ENCODE results near the gene AKAP13.

AKAP13 gene

DNA sequence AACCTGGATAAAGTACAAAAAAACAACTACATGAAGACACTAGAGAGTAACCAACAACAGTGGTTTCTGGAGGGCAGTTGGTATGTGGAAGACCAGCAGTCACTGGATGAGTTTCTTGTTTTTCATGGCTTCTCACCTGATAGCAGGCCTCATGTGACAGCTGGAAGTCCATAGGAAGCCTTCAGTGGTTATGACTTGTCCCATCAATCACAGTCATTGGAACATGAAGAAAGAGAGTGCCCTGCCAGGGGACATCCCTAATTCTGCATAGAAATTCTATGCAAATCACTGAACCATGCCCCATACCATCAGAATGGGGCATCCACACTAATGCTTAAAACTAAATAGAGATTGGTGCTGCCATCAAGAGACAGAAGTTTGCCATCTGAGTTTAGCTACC is 81.6 kb downstream of the AKAP13 start:
- Mint-ChIP-seq H3K4me3 (no peak overlapping the region), H3K4me1 (peaks cover 66% of the 10 kb centered on the region), H3K36me3 (ENCODE audit: low read depth) (peaks cover 31% of the 10 kb centered on the region), H3K9me3 (peaks cover 13% of the 10 kb centered on the region), H3K27me3 (ENCODE audit: low read depth, poor library complexity) (no peaks in the 10 kb centered on the region), H3K27ac (peak overlapping the region; percentile 43)
- DNase-seq = no peak
- TF ChIP-seq, protein P1, sequence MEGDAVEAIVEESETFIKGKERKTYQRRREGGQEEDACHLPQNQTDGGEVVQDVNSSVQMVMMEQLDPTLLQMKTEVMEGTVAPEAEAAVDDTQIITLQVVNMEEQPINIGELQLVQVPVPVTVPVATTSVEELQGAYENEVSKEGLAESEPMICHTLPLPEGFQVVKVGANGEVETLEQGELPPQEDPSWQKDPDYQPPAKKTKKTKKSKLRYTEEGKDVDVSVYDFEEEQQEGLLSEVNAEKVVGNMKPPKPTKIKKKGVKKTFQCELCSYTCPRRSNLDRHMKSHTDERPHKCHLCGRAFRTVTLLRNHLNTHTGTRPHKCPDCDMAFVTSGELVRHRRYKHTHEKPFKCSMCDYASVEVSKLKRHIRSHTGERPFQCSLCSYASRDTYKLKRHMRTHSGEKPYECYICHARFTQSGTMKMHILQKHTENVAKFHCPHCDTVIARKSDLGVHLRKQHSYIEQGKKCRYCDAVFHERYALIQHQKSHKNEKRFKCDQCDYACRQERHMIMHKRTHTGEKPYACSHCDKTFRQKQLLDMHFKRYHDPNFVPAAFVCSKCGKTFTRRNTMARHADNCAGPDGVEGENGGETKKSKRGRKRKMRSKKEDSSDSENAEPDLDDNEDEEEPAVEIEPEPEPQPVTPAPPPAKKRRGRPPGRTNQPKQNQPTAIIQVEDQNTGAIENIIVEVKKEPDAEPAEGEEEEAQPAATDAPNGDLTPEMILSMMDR (IDR thresholded peaks at IDR 0.05) = no peak

DNA sequence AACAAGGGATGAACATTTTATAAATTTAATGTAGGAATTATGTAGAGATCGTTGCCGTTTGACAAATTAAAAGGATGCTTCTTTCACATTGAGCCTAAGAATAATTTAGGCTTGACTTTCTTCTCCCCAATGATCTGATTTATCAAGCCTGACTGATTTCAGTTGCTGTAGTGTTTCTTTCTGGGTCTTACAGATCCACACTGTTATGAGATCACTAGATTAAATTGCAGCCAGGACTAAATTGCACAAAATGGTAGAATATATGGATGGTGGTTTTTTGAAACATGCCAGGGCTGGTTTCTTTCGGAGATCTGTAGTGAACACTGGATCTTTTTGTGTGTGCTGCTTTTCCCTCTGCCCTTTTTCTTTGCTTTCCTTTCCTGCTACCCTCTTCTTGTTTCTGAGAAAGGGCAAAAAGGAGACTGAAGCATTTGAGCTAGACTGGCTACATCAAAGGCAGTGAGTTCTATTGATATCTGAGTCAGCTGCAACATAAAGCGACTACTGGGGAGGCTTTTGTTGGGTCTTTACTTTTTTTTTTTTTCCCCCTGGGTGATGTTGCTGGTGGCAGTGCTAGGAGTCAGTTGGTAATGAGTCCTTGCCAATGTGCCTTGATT is 83.0 kb downstream of the AKAP13 start:
- peak overlapping the region; percentile 41 for H3K4me3 Mint-ChIP-seq

DNA sequence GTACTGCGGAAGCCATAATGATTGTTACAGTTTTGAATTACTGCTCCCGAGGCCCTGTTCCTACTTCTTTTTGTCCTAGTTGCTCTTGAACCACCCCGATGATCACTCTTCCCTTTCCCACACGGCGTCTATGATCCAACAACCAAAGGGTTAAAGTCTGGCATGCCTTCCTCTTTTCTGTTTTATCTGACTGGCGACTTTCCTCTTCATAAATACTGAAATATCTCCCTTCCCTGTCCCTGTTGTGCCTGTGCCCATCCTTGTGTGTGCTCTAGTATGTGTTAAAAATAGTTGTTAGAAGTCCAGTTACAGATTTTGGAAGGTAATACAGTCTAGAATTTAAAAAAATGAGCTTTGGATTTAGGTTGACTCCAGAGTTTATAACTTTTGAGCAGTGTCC is 83.6 kb downstream of the AKAP13 start:
- TF ChIP-seq, protein P1 (IDR thresholded peaks at IDR 0.05) = no peak
- Mint-ChIP-seq H3K36me3 (ENCODE audit: low read depth) (peaks cover 33% of the 10 kb centered on the region), H3K4me1 (peaks cover 62% of the 10 kb centered on the region), H3K27ac (peak overlapping the region; percentile 97), H3K9me3 (peaks cover 17% of the 10 kb centered on the region), H3K4me3 (peak overlapping the region; percentile 41), H3K27me3 (ENCODE audit: low read depth, poor library complexity) (no peaks in the 10 kb centered on the region)
- no peak for DNase-seq

More for the DNA sequence above, 83.0 kb downstream of the AKAP13 start:
- TF ChIP-seq, protein P1 (IDR thresholded peaks at IDR 0.05) = no peak
- peak overlapping the region; percentile 97 for H3K27ac Mint-ChIP-seq
- H3K4me1 Mint-ChIP-seq = peaks cover 67% of the 10 kb centered on the region
- H3K9me3 Mint-ChIP-seq = peaks cover 17% of the 10 kb centered on the region
- no peaks in the 10 kb centered on the region for H3K27me3 Mint-ChIP-seq (ENCODE audit: low read depth, poor library complexity)
- DNase-seq = no peak
- peaks cover 37% of the 10 kb centered on the region for H3K36me3 Mint-ChIP-seq (ENCODE audit: low read depth)

DNA sequence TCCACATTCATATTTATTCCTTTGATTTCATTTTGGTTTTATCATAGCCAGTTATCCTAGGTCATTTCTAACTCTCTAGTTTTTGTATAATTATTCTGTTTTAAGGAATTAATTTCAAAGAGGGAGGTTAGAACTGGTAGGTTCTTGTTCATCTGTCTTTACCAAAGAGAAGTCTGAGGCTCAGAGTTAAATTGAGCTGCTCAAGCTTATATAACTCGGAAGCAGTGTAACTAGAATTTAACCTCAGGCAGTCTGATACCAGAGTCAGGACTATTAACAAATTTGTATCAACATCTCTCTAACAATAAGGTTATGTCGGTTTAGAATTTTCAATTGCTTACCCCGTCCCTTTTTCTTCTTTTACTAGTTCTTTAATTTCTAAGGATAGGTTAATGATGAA is 84.1 kb downstream of the AKAP13 start:
- Mint-ChIP-seq H3K27ac (peak overlapping the region; percentile 97), H3K4me3 (no peak overlapping the region), H3K4me1 (peaks cover 60% of the 10 kb centered on the region)

DNA sequence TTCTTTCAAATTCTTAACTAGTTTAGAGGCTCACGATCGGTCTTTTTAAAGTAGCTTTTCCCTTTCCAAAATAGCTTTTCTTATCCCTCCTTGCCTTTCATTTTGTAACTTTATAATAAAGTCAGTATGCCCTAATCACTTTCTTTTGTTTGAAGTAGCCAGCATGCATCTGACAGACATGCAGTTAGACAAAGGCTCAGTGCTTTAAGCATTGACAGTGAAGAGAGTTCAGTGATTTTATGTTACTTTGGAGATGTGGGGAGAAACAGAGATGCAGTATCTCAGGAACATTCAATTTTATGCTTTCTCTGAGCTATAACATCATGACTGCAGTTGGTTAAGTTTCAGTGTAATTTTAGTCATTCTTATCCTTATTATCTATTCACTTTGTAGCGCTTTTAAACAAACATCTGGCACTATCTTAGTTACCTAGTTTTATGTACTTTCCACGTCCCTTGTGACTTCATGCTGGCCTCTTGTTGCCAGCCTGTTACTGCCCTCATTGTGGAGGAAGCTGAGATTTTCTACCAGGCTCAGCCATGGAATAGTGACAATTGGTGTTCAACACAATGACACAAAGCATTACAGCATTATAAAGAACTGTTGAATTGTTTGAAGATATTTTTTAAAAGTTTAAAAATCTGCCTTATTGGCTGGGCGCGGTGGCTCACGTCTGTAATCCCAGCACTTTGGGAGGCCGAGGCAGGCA is 90.3 kb downstream of the AKAP13 start:
- peaks cover 17% of the 10 kb centered on the region for H3K9me3 Mint-ChIP-seq

More for the DNA sequence above, 84.1 kb downstream of the AKAP13 start:
- H3K27me3 Mint-ChIP-seq (ENCODE audit: low read depth, poor library complexity) = no peaks in the 10 kb centered on the region
- TF ChIP-seq, protein P1 (IDR thresholded peaks at IDR 0.05) = no peak
- H3K9me3 Mint-ChIP-seq = peaks cover 17% of the 10 kb centered on the region
- peaks cover 32% of the 10 kb centered on the region for H3K36me3 Mint-ChIP-seq (ENCODE audit: low read depth)
- no peak for DNase-seq

More for the DNA sequence above, 90.3 kb downstream of the AKAP13 start:
- Mint-ChIP-seq H3K36me3 (ENCODE audit: low read depth) (peaks cover 24% of the 10 kb centered on the region), H3K27me3 (ENCODE audit: low read depth, poor library complexity) (no peaks in the 10 kb centered on the region), H3K27ac (peak overlapping the region; percentile 62), H3K4me1 (peaks cover 64% of the 10 kb centered on the region), H3K4me3 (no peak overlapping the region)
- DNase-seq = no peak
- TF ChIP-seq, protein P1 (IDR thresholded peaks at IDR 0.05) = no peak

Measured in nephron progenitor cell (in vitro differentiated cells).